Cardiac fibroblast (primary cell): ENCODE data around the gene SHKBP1.

Experiments
- DNase-seq, 2 donors: peaks; one replicate each; pipeline versions ENCODE4 v3.0.0 to v3.0.0-alpha.2; 2010; ENCODE audit warnings: low read depth in 2 of 2
- H3K4me3 ChIP-seq, 2 donors: replicated peaks in 1 of 2; 1 replicate in 1 of 2; 2 replicates in 1 of 2; pipeline ENCODE4 v1.5.1; 2011; ENCODE audit warnings: low read depth in 2 of 2, low read length in 2 of 2, mild to moderate bottlenecking in 2 of 2, moderate library complexity in 1 of 2
- CTCF ChIP-seq: IDR thresholded peaks from one replicate; pipeline ENCODE4 v1.5.1; 2011; ENCODE audit warnings: low read depth, mild to moderate bottlenecking, low read length, inconsistent platforms

The SHKBP1 gene

GRCh38 chr19:40633207-40633606 lies 56.5 kb downstream of the SHKBP1 start:
- no peak for TF ChIP-seq CTCF
- peak in 1 of 2 donors; percentile 53 for DNase-seq
- H3K4me3 ChIP-seq = no peak overlapping the region

GRCh38 chr19:40638327-40638726 lies 61.7 kb downstream of the SHKBP1 start:
- H3K4me3 ChIP-seq = no peak overlapping the region
- DNase-seq = no peak
- no peak for TF ChIP-seq CTCF

GRCh38 chr19:40639638-40639982 lies 62.9 kb downstream of the SHKBP1 start:
- no peak for TF ChIP-seq CTCF
- H3K4me3 ChIP-seq = no peak overlapping the region
- DNase-seq = no peak

- H3K4me3 ChIP-seq = no peak overlapping the region
- TF ChIP-seq CTCF = no peak
- DNase-seq = peak; percentile 50 to 67
Measured at GRCh38 chr19:40640744-40641143, 64.1 kb downstream of the SHKBP1 start.
